GM08714 (cell line): Measurements from ENCODE around the gene CLCN5.

ENCODE experiments used
- H3K4me3 ChIP-seq: fragments of 200-500 bp; sonication (Bioruptor generic); 2 replicates; pipeline ENCODE4 v1.5.1; 2014; ENCODE audit warnings: mild to moderate bottlenecking, low read length, inconsistent platforms
- ZNF274 ChIP-seq: IDR thresholded peaks from 2 replicates; pipeline ENCODE4 v1.6.1; 2012; ENCODE audit warnings: mild to moderate bottlenecking, low read depth, low read length

Gene CLCN5

GRCh38 chrX:50067435-50068284 lies 145.3 kb downstream of the CLCN5 start:
- TF ChIP-seq ZNF274: no peak
- no peak overlapping the region for H3K4me3 ChIP-seq

DNA sequence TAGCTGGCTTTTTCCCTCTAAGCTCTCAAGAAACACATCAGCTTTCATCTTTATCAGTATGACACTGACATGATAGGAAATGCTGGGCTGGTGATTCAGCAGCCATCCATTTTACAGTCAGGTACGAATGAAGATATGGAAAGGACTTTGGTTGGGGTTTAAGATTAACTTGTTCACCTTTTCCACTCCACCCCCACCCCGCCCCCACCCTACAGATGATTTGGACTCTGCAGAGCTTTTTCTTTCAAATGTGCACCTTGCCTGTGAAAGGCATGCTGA lies 145.8 kb downstream of the CLCN5 start:
- no peak overlapping the region for H3K4me3 ChIP-seq
- TF ChIP-seq ZNF274: no peak

- no peak for TF ChIP-seq ZNF274
- no peak overlapping the region for H3K4me3 ChIP-seq
Measured at GRCh38 chrX:50068893-50069292, 146.5 kb downstream of the CLCN5 start.

GRCh38 chrX:50071494-50071893 lies 149.1 kb downstream of the CLCN5 start:
- no peak for TF ChIP-seq ZNF274
- no peak overlapping the region for H3K4me3 ChIP-seq

GRCh38 chrX:50072110-50072509 lies 149.7 kb downstream of the CLCN5 start:
- no peak overlapping the region for H3K4me3 ChIP-seq
- TF ChIP-seq ZNF274: no peak

DNA sequence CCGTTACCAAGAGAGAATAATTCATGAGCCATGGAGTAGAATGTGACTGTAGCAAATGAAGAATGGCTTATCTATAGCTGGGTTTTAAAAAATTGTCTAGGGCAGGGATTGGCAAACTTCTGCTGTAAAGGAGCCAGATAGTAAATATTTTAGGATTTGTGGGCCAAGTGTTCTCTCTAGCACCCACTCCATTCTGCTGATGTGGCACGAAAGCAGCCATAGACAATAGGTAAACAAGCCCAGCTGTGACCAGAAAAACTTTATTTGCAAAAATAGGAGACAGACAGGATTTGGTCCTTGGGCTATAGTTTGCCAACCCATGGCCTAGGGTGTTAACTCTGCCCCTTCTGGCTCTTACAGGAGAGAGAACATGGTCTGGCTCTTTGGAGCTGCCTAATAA lies 151.2 kb downstream of the CLCN5 start:
- H3K4me3 ChIP-seq: no peak overlapping the region
- no peak for TF ChIP-seq ZNF274

GRCh38 chrX:50075630-50076339 lies 153.4 kb downstream of the CLCN5 start:
- H3K4me3 ChIP-seq: no peak overlapping the region

GRCh38 chrX:50081282-50081889 lies 159.0 kb downstream of the CLCN5 start:
- no peak for TF ChIP-seq ZNF274

More at GRCh38 chrX:50075630-50076339, 153.4 kb downstream of the CLCN5 start:
- TF ChIP-seq ZNF274: no peak

GRCh38 chrX:50082741-50083140 lies 160.3 kb downstream of the CLCN5 start:
- H3K4me3 ChIP-seq: no peak overlapping the region
- no peak for TF ChIP-seq ZNF274

More at GRCh38 chrX:50081282-50081889, 159.0 kb downstream of the CLCN5 start:
- no peak overlapping the region for H3K4me3 ChIP-seq

GRCh38 chrX:50088645-50089044 lies 166.2 kb downstream of the CLCN5 start:
- no peak for TF ChIP-seq ZNF274
- no peak overlapping the region for H3K4me3 ChIP-seq

GRCh38 chrX:50093625-50094024 lies 171.2 kb downstream of the CLCN5 start:
- no peak overlapping the region for H3K4me3 ChIP-seq
- TF ChIP-seq ZNF274: no peak

DNA sequence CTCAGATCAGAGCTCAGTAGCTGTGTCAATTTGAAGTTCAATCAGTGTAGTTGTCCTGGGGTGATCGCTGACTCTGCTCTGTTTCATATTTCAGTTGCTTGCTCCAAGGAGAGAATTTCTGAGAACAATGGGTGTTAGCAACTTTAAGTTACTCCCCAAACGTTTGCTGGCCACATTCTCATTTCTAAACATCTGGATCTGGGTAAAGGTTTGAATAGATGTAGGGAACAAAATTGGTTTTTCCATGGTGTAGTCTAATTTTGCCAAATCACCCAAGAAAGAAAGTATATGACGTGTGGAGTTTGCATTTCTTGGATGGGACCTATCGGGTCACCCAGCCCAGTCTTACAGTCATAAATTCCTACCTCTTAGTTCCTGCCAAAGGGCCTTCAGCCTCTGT lies 174.7 kb downstream of the CLCN5 start:
- TF ChIP-seq ZNF274: no peak

DNA sequence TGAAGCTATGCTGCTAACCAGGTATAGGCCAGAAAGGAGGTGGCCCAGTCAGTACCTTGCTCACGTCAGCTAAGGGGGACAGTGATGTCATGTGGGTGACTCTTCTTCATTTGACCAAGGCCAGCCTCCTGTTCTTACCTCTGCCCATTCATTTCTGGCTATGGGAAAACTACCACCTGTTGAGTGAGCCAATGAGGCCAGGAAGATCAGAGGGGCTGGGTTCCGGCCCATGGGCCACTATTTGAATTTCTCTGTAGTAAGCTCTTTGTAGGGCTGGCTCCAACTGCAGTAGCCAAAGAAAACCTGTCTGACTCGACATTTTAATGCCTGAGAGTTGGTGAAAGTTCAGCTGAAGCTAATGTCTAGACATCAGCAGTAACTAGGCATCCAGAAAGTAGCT lies 175.8 kb downstream of the CLCN5 start:
- H3K4me3 ChIP-seq: no peak overlapping the region
- TF ChIP-seq ZNF274: no peak

More for the DNA sequence above, 174.7 kb downstream of the CLCN5 start:
- no peak overlapping the region for H3K4me3 ChIP-seq

DNA sequence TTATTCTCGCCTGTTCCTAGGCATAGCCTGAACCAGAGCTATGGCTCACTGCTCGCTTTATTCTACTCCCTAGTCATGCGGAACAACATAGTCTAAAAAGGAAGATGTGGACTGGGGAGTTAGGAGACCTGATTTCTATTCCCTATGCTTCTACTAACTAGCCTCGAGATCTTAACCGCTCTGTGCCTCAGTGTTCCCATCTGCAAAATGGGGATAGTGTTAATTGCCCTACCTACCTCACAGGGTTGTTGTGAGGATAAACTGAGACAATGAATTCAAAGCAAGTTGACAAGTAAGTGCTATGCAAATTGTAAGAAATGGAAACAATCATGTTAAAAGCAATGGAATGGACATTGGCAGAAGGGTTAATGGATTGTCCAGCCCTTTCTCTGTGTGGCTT lies 176.4 kb downstream of the CLCN5 start:
- no peak overlapping the region for H3K4me3 ChIP-seq
- no peak for TF ChIP-seq ZNF274

DNA sequence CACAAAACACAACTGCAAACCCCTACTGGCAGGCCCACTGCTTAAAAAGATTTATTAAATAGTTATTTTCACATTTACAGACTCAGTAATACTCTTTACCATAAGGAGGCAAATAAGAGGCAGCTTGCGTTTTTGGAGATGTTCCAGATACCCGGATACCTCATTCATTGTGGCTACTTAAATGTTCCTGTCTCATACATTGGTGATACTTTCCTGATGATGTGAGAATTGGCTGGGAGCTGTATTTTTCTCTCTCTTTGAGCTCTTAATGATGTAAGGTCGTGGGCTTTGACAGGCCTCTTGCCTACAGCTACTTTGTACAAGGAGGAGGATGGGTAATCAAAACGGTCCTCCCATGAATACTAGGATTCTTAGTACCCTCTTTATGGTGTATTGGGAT lies 176.9 kb downstream of the CLCN5 start:
- TF ChIP-seq ZNF274: no peak
- H3K4me3 ChIP-seq: no peak overlapping the region

GRCh38 chrX:50100188-50100587 lies 177.8 kb downstream of the CLCN5 start:
- no peak for TF ChIP-seq ZNF274
- H3K4me3 ChIP-seq: no peak overlapping the region
